Measurements from ENCODE around the gene OBSCN. TPM values are rescaled to one million over a fixed set of nuclear protein-coding genes. Genes with fewer than 3 reads are reported as not detected.

Gene OBSCN
- total and polyA plus RNA-seq, 2 donors (not counting 3 experiments of a cell fraction or from before 2014, with no cell fraction given) = 1.5 to 2.9 TPM

DNA sequence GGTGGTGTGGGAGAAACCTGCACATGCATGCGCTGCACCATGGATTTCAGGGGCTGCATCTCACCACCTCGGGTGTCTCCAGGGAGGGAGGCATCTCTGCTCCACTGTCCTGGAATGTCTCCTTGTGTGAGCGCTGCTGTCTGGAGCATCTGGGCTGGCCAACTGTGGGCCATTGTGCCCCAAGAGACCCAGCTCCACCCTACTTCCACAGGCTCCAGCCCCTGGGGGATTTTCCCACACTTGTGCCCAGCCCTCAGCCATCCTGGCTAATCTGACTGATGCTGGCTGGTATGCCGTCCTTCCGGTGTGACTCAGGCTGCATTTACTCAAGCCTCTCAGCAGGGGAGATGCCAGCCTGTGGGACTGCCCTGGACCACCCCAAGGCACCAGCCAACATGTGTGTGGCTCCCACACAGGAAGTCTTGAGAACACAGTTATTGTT lies 136.8 kb downstream of the OBSCN start:
- BruUV-seq (replicated peaks) = no TSS peak
- H3K36me3 ChIP-seq (ENCODE audit: control insufficient read depth in 2 of 2, extremely low read depth in 1 of 2, insufficient read depth in 2 of 2, low read length in 2 of 2) = no peaks in the 10 kb centered on the region
- no peaks in the 10 kb centered on the region for H3K9me1 ChIP-seq (replicated peaks; ENCODE audit: control insufficient read depth, extremely low read depth, insufficient read depth, low read length)
- DNase-seq (ENCODE audit: low read depth, low spot score) = no peak
- H3K9me3 ChIP-seq (replicated peaks; ENCODE audit: control insufficient read depth, insufficient read depth, low read length) = no peaks in the 10 kb centered on the region
- no peak overlapping the region for H3K27ac ChIP-seq (ENCODE audit: insufficient read depth, low read depth, low read length)
- no peaks in the 10 kb centered on the region for H3K79me2 ChIP-seq (ENCODE audit: control insufficient read depth, insufficient read depth, low read length)
- H3K4me2 ChIP-seq (ENCODE audit: insufficient read depth, low read length) = no peak overlapping the region
- H3K4me1 ChIP-seq (ENCODE audit: control insufficient read depth, extremely low read depth, insufficient read depth, low read length) = no peaks in the 10 kb centered on the region
- intact Hi-C loops (cut with micrococcal nuclease) (no loop called here), dilution Hi-C loops (cut with MboI; ENCODE audit: extremely low pct_ligation_motif_present, low sequenced_read_pairs) (no loop called here)
- TF ChIP-seq EZH2 (IDR thresholded peaks at IDR 0.05; ENCODE audit: borderline replicate concordance, low read depth, low read length, severe bottlenecking) = no peak
- no peak for TF ChIP-seq JUN (IDR thresholded peaks at IDR 0.05; ENCODE audit: borderline replicate concordance, insufficient read depth, insufficient read length, low read depth)
- no peak for TF ChIP-seq FOS (IDR thresholded peaks at IDR 0.05; ENCODE audit: borderline replicate concordance, insufficient read depth, low read length)
- no peak for TF ChIP-seq GATA2 (IDR thresholded peaks at IDR 0.05; ENCODE audit: insufficient read depth, insufficient read length, low read depth, low read length)
- no peak for TF ChIP-seq POLR2A (IDR thresholded peaks at IDR 0.05; ENCODE audit: low read depth, low read length)
- TF ChIP-seq, protein P1, sequence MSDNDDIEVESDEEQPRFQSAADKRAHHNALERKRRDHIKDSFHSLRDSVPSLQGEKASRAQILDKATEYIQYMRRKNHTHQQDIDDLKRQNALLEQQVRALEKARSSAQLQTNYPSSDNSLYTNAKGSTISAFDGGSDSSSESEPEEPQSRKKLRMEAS (IDR thresholded peaks at IDR 0.05; ENCODE audit: insufficient read depth, insufficient read length) = no peak
- TF ChIP-seq, protein P2, sequence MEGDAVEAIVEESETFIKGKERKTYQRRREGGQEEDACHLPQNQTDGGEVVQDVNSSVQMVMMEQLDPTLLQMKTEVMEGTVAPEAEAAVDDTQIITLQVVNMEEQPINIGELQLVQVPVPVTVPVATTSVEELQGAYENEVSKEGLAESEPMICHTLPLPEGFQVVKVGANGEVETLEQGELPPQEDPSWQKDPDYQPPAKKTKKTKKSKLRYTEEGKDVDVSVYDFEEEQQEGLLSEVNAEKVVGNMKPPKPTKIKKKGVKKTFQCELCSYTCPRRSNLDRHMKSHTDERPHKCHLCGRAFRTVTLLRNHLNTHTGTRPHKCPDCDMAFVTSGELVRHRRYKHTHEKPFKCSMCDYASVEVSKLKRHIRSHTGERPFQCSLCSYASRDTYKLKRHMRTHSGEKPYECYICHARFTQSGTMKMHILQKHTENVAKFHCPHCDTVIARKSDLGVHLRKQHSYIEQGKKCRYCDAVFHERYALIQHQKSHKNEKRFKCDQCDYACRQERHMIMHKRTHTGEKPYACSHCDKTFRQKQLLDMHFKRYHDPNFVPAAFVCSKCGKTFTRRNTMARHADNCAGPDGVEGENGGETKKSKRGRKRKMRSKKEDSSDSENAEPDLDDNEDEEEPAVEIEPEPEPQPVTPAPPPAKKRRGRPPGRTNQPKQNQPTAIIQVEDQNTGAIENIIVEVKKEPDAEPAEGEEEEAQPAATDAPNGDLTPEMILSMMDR (IDR thresholded peaks at IDR 0.05; ENCODE audit: extremely low read depth in 1 of 2, insufficient read depth in 1 of 2, low read depth in 1 of 2, low read length in 2 of 2) = no peak
- no peak for TF ChIP-seq POLR2AphosphoS5 (IDR thresholded peaks at IDR 0.05; ENCODE audit: insufficient read depth, low read depth, low read length)
- no peak for TF ChIP-seq MYC (IDR thresholded peaks at IDR 0.05; ENCODE audit: low read depth, low read length)
- ChIA-PET POLR2A (no interaction called here), CTCF (no interaction called here)
- FAIRE-seq = no peak
- H3K4me3 ChIP-seq (replicated peaks in 1 of 3; ENCODE audit: insufficient read depth in 1 of 3, low read depth in 1 of 3, low read length in 3 of 3) = no peak overlapping the region
- no peak overlapping the region for H2AFZ ChIP-seq (ENCODE audit: low read depth, low read length)
- no peaks in the 10 kb centered on the region for H3K27me3 ChIP-seq (ENCODE audit: control insufficient read depth in 2 of 2, insufficient read depth in 2 of 2, low read length in 2 of 2)
- H3K9ac ChIP-seq (replicated peaks; ENCODE audit: extremely low read depth, insufficient read depth, low read length) = no peak overlapping the region
- H4K20me1 ChIP-seq (replicated peaks; ENCODE audit: control insufficient read depth, extremely low read depth, insufficient read depth, low read length) = no peaks in the 10 kb centered on the region
